Common myeloid progenitor, CD34-positive (primary cell): ENCODE measurements around the gene RFPL2.

Source experiments
- CTCF ChIA-PET: fragments of 350-600 bp; sonication (Branson Sonifier 250); formaldehyde crosslinking; loops from one replicate; lab custom pipeline; 2021; ENCODE audit warnings: antibody characterized with exemption; lab: Charles Lee
- POLR2A ChIA-PET: fragments of 350-600 bp; sonication (Branson Sonifier 250); formaldehyde crosslinking; loops from one replicate; lab custom pipeline; 2021; ENCODE audit warnings: antibody characterized with exemption; lab: Charles Lee
- DNase-seq, 3 donors: peaks; one replicate each; pipeline versions ENCODE4 v3.0.0 to v3.0.0-alpha.2; 2013
- H3K27ac ChIP-seq, 2 experiments: 1 replicate in 1 of 2; 2 replicates in 1 of 2; pipeline ENCODE4 v1.7.0; 2013; ENCODE audit warnings: inconsistent platforms in 2 of 2, low read length in 2 of 2, mild to moderate bottlenecking in 2 of 2, low read depth in 1 of 2, moderate library complexity in 1 of 2; ENCODE audit not compliant: severe bottlenecking in 2 of 2, insufficient read depth in 1 of 2, poor library complexity in 1 of 2
- H3K27me3 ChIP-seq, 5 experiments: replicated peaks in 2 of 5; 1 replicate in 3 of 5; 2 replicates in 2 of 5; pipeline versions ENCODE4 v1.6.1 to v1.7.0; 2013; ENCODE audit warnings: low read length in 4 of 5, mild to moderate bottlenecking in 2 of 5, moderate library complexity in 2 of 5, inconsistent platforms in 1 of 5; ENCODE audit not compliant: insufficient read depth in 5 of 5, control insufficient read depth in 4 of 5
- H3K36me3 ChIP-seq, 4 experiments: 1 replicate in 2 of 4; 2 replicates in 2 of 4; pipeline versions ENCODE4 v1.6.1 to v1.7.0; 2013; ENCODE audit warnings: low read length in 3 of 4, control low read depth in 1 of 4, mild to moderate bottlenecking in 1 of 4; ENCODE audit not compliant: control insufficient read depth in 4 of 4, insufficient read depth in 4 of 4
- H3K4me1 ChIP-seq, 4 experiments: 1 replicate in 3 of 4; 2 replicates in 1 of 4; pipeline versions ENCODE4 v1.6.1 to v1.7.1; 2013; ENCODE audit warnings: low read length in 3 of 4, mild to moderate bottlenecking in 3 of 4, control low read depth in 1 of 4, inconsistent platforms in 1 of 4, moderate library complexity in 1 of 4; ENCODE audit not compliant: control insufficient read depth in 4 of 4, insufficient read depth in 4 of 4; ENCODE audit errors: control extremely low read depth in 1 of 4
- H3K4me3 ChIP-seq, 7 experiments: 1 replicate in 4 of 7; 2 replicates in 3 of 7; pipeline versions ENCODE4 v1.5.1 to v1.7.0; 2013; ENCODE audit warnings: mild to moderate bottlenecking in 7 of 7, low read length in 6 of 7, moderate library complexity in 6 of 7, inconsistent platforms in 2 of 7, low read depth in 2 of 7, control low read depth in 1 of 7; ENCODE audit not compliant: insufficient read depth in 4 of 7, control insufficient read depth in 1 of 7; ENCODE audit errors: extremely low read depth in 1 of 7
- H3K9me3 ChIP-seq, 5 experiments: 1 replicate in 4 of 5; 2 replicates in 1 of 5; pipeline versions ENCODE4 v1.6.1 to v1.7.1; 2013; ENCODE audit warnings: low read length in 4 of 5, mild to moderate bottlenecking in 2 of 5, inconsistent platforms in 1 of 5, low read depth in 1 of 5, moderate library complexity in 1 of 5; ENCODE audit not compliant: control insufficient read depth in 4 of 5, insufficient read depth in 2 of 5; ENCODE audit errors: control extremely low read depth in 1 of 5
- WGBS: methylation state at CpG from one replicate; pipeline ENCODE4 v1.1.5; 2013; ENCODE audit not compliant: insufficient coverage; 5-methylcytosine and 5-hydroxymethylcytosine counted together

The RFPL2 gene

GRCh38 chr22:32206774-32207758, 2.2 kb upstream of the RFPL2 start:
- H3K4me1 ChIP-seq = peaks cover 0 to 19% (median 16%) of the 10 kb centered on the region in 4 experiments
- H3K9me3 ChIP-seq = no peaks in the 10 kb centered on the region
- ChIA-PET POLR2A (no interaction called here), CTCF (no interaction called here)
- DNase-seq = peak in 2 of 3 donors; percentile 61 to 66
- H3K4me3 ChIP-seq = peak overlapping the region in 1 of 7 experiments; percentile 16
- H3K36me3 ChIP-seq = no peaks in the 10 kb centered on the region
- H3K27ac ChIP-seq = no peak overlapping the region
- peaks cover 0 to 36% (median 6%) of the 10 kb centered on the region in 5 experiments for H3K27me3 ChIP-seq
- WGBS = 57% methylated on average over 18 of the region's 22 CpGs

GRCh38 chr22:32205974-32206773, 1.3 kb upstream of the RFPL2 start:
- H3K9me3 ChIP-seq = no peaks in the 10 kb centered on the region
- H3K4me1 ChIP-seq = peaks cover 0 to 17% (median 16%) of the 10 kb centered on the region in 4 experiments
- ChIA-PET POLR2A (no interaction called here), CTCF (no interaction called here)
- H3K27ac ChIP-seq = no peak overlapping the region
- peaks cover 0 to 40% (median 6%) of the 10 kb centered on the region in 5 experiments for H3K27me3 ChIP-seq
- H3K4me3 ChIP-seq = peak overlapping the region in 1 of 7 experiments; percentile 16
- 86% methylated on average over 24 of the region's 30 CpGs for WGBS
- H3K36me3 ChIP-seq = no peaks in the 10 kb centered on the region
- peak in 1 of 3 donors; percentile 8 for DNase-seq

- Histone ChIP-seq H3K4me3 (peak overlapping the region in 2 of 7 experiments; percentile 4 to 52), H3K27me3 (peaks cover 0 to 40% (median 6%) of the 10 kb centered on the region in 5 experiments), H3K4me1 (peaks cover 0 to 17% (median 16%) of the 10 kb centered on the region in 4 experiments), H3K27ac (no peak overlapping the region), H3K9me3 (no peaks in the 10 kb centered on the region), H3K36me3 (no peaks in the 10 kb centered on the region)
- POLR2A ChIA-PET = no interaction called here
- CTCF ChIA-PET = no interaction called here
- peak in 2 of 3 donors; percentile 23 to 29 for DNase-seq
- 69% methylated on average over 26 of the region's 42 CpGs for WGBS
These were observed 625 bp downstream of the RFPL2 start for GRCh38 chr22:32204040-32204855.

GRCh38 chr22:32203181-32204039, 1.5 kb downstream of the RFPL2 start:
- WGBS = 54% methylated on average over 34 of the region's 53 CpGs
- H3K4me3 ChIP-seq = peak overlapping the region in 5 of 7 experiments; percentile 27 to 63 (median 56)
- peaks cover 0 to 40% (median 6%) of the 10 kb centered on the region in 5 experiments for H3K27me3 ChIP-seq
- H3K4me1 ChIP-seq = peaks cover 0 to 17% (median 16%) of the 10 kb centered on the region in 4 experiments
- ChIA-PET POLR2A (no interaction called here), CTCF (interaction anchor here (1.1 kb wide), 1 partner anchor 25 kb away, joined by 4 read pairs; no protein-coding TSS in a partner anchor)
- H3K36me3 ChIP-seq = no peaks in the 10 kb centered on the region
- H3K9me3 ChIP-seq = no peaks in the 10 kb centered on the region
- DNase-seq = peak in 2 of 3 donors; percentile 29 to 37
- no peak overlapping the region for H3K27ac ChIP-seq

- H3K27ac ChIP-seq = no peak overlapping the region
- CTCF ChIA-PET = interaction anchor here (0.6 to 1.1 kb wide), 6 partner anchors 8 to 949 kb away, joined by 3 to 4 read pairs (median 3); no protein-coding TSS in a partner anchor
These were observed 2.2 kb downstream of the RFPL2 start for GRCh38 chr22:32202539-32203180.

More at GRCh38 chr22:32202539-32203180, 2.2 kb downstream of the RFPL2 start:
- Histone ChIP-seq H3K9me3 (no peaks in the 10 kb centered on the region), H3K4me1 (peaks cover 0 to 17% (median 16%) of the 10 kb centered on the region in 4 experiments), H3K4me3 (peak overlapping the region in 5 of 7 experiments; percentile 27 to 63 (median 56)), H3K36me3 (no peaks in the 10 kb centered on the region), H3K27me3 (peaks cover 0 to 40% (median 6%) of the 10 kb centered on the region in 5 experiments)
- peak in 2 of 3 donors; percentile 52 to 54 for DNase-seq
- 9% methylated on average over 27 of the region's 29 CpGs for WGBS
- POLR2A ChIA-PET = no interaction called here
